IMR-90 (cell line): ENCODE data around the gene ZNF831. TPM values are rescaled to one million over a fixed set of nuclear protein-coding genes. Genes with fewer than 3 reads are reported as not detected.

Experiments used
- ATAC-seq: fragments of 200-7000 bp; cut with Tn5 transposase; 2 replicates; pipeline ENCODE4 v1.9.1; 2020; ENCODE audit warnings: low read depth, mild to moderate bottlenecking, moderate library complexity
- BruUV-seq: library from RNA; stranded (reverse); fragments of 400-500 nt; replicated peaks from 2 replicates; lab custom pipeline; 2021; lab: Mats Ljungman, UMichigan
- CTCF ChIA-PET: fragments of 300-600 bp; formaldehyde crosslinking; extraction: SDS; loops from one replicate; lab custom pipeline; 2021; ENCODE audit warnings: antibody characterized with exemption; lab: Yijun Ruan, JAX
- POLR2A ChIA-PET: fragments of 300-600 bp; sonication (Branson Sonifier 250); formaldehyde crosslinking; loops from one replicate; lab custom pipeline; 2022; ENCODE audit warnings: antibody characterized with exemption; ENCODE audit not compliant: unreplicated experiment; lab: Charles Lee
- DNase-seq: peaks from one replicate; pipeline ENCODE4 v3.0.0; 2013
- H2AFZ ChIP-seq: replicated peaks from 2 replicates; pipeline ENCODE3; 2013; ENCODE audit warnings: low read length, mild to moderate bottlenecking; ENCODE audit not compliant: poor library complexity
- H2AK5ac ChIP-seq: 2 replicates; pipeline ENCODE4 v1.6.1; 2013; ENCODE audit warnings: low read depth, low read length, inconsistent platforms
- H2AK9ac ChIP-seq: replicated peaks from 2 replicates; pipeline ENCODE3; 2013; ENCODE audit warnings: mild to moderate bottlenecking, low read depth, low read length, moderate library complexity; ENCODE audit not compliant: poor library complexity
- H2BK120ac ChIP-seq: 2 replicates; pipeline ENCODE4 v1.6.1; 2013; ENCODE audit warnings: low read depth, low read length, inconsistent platforms
- H2BK15ac ChIP-seq: 3 replicates; pipeline ENCODE4 v1.6.1; 2013; ENCODE audit warnings: low read depth, low read length, inconsistent platforms
- H2BK20ac ChIP-seq: 2 replicates; pipeline ENCODE4 v1.6.1; 2013; ENCODE audit warnings: low read depth, mild to moderate bottlenecking, inconsistent platforms, low read length, moderate library complexity
- H2BK5ac ChIP-seq: 2 replicates; pipeline ENCODE4 v1.6.1; 2013; ENCODE audit warnings: mild to moderate bottlenecking, low read depth, low read length, inconsistent platforms; ENCODE audit not compliant: poor library complexity, severe bottlenecking
- H3K14ac ChIP-seq: replicated peaks from 2 replicates; pipeline ENCODE4 v1.6.1; 2013; ENCODE audit warnings: low read depth, low read length, inconsistent platforms
- H3K18ac ChIP-seq: 2 replicates; pipeline ENCODE4 v1.6.1; 2013; ENCODE audit warnings: low read depth, low read length, control low read depth
- H3K23ac ChIP-seq: 2 replicates; pipeline ENCODE4 v1.6.1; 2013; ENCODE audit warnings: low read depth, low read length, inconsistent platforms
- H3K27ac ChIP-seq: 2 replicates; pipeline ENCODE4 v1.5.1; 2013; ENCODE audit warnings: mild to moderate bottlenecking, control low read depth, low read length; ENCODE audit not compliant: insufficient read depth
- H3K27me3 ChIP-seq: 2 replicates; pipeline ENCODE4 v1.6.1; 2013; ENCODE audit warnings: low read length; ENCODE audit not compliant: control insufficient read depth, insufficient read depth
- H3K36me3 ChIP-seq: 2 replicates; pipeline ENCODE4 v1.6.1; 2013; ENCODE audit warnings: low read length, mixed read lengths; ENCODE audit not compliant: control insufficient read depth, insufficient read depth
- H3K4ac ChIP-seq: 2 replicates; pipeline ENCODE4 v1.6.1; 2013; ENCODE audit warnings: low read depth, low read length, inconsistent platforms
- H3K4me1 ChIP-seq: 2 replicates; pipeline ENCODE4 v1.6.1; 2013; ENCODE audit warnings: low read length, mixed read lengths; ENCODE audit not compliant: control insufficient read depth, insufficient read depth
- H3K4me2 ChIP-seq: 2 replicates; pipeline ENCODE4 v1.6.1; 2013; ENCODE audit warnings: low read depth, mild to moderate bottlenecking, control low read depth, low read length, moderate library complexity
- H3K4me3 ChIP-seq: 2 replicates; pipeline ENCODE4 v1.5.1; 2013; ENCODE audit warnings: low read depth, mild to moderate bottlenecking, control low read depth, low read length, moderate library complexity; ENCODE audit not compliant: insufficient read depth
- H3K56ac ChIP-seq: 2 replicates; pipeline ENCODE4 v1.6.1; 2013; ENCODE audit warnings: low read length, inconsistent platforms; ENCODE audit not compliant: insufficient read depth; ENCODE audit errors: extremely low read depth
- H3K79me1 ChIP-seq, 2 experiments: 2 replicates each; pipeline ENCODE4 v1.6.1; 2013; ENCODE audit warnings: low read length in 2 of 2, inconsistent platforms in 1 of 2, low read depth in 1 of 2
- H3K9ac ChIP-seq: 2 replicates; pipeline ENCODE4 v1.6.1; 2013; ENCODE audit warnings: low read depth, low read length, control low read depth
- H3K9me1 ChIP-seq: 2 replicates; pipeline ENCODE4 v1.6.1; 2013; ENCODE audit warnings: low read length, inconsistent platforms; ENCODE audit not compliant: insufficient read depth
- H3K9me3 ChIP-seq: 2 replicates; pipeline ENCODE4 v1.6.1; 2013; ENCODE audit warnings: low read length; ENCODE audit not compliant: control insufficient read depth, insufficient read depth
- H4K20me1 ChIP-seq: 2 replicates; pipeline ENCODE4 v1.6.1; 2013; ENCODE audit warnings: low read length, inconsistent platforms; ENCODE audit not compliant: insufficient read depth
- H4K5ac ChIP-seq: 2 replicates; pipeline ENCODE4 v1.6.1; 2013; ENCODE audit warnings: mild to moderate bottlenecking, low read depth, low read length, control low read depth
- H4K8ac ChIP-seq, 2 experiments: 2 replicates each; pipeline ENCODE4 v1.6.1; 2013; ENCODE audit warnings: low read depth in 2 of 2, low read length in 2 of 2, control low read depth in 1 of 2, inconsistent platforms in 1 of 2
- H4K91ac ChIP-seq: 2 replicates; pipeline ENCODE4 v1.6.1; 2013; ENCODE audit warnings: low read depth, low read length, inconsistent platforms; ENCODE audit not compliant: insufficient read depth
- BHLHE40 ChIP-seq: fragments of 150-350 bp; IDR thresholded peaks from 2 replicates; pipeline ENCODE4 v1.6.1; 2016; ENCODE audit warnings: mild to moderate bottlenecking, low read depth, low read length
- CEBPB ChIP-seq: IDR thresholded peaks from 2 replicates; pipeline ENCODE4 v1.6.1; 2012; ENCODE audit warnings: low read depth, low read length, improper control_type of control experiment
- CHD1 ChIP-seq: IDR thresholded peaks from 2 replicates; pipeline ENCODE4 v1.6.1; 2012; ENCODE audit warnings: low read depth, low read length, improper control_type of control experiment
- MAZ ChIP-seq: IDR thresholded peaks from 2 replicates; pipeline ENCODE4 v1.6.1; 2012; ENCODE audit warnings: low read depth, mild to moderate bottlenecking, low read length, improper control_type of control experiment, moderate library complexity, borderline replicate concordance
- NFE2L2 ChIP-seq: fragments of 150-350 bp; IDR thresholded peaks from 2 replicates; pipeline ENCODE4 v1.6.1; 2016; ENCODE audit warnings: low read depth, mild to moderate bottlenecking, low read length
- RAD21 ChIP-seq: IDR thresholded peaks from 2 replicates; pipeline ENCODE4 v1.6.1; 2012; ENCODE audit warnings: low read length, improper control_type of control experiment
- WGBS, 2 experiments: methylation state at CpG; one replicate each; pipeline versions ENCODE4 v1.1.5 to v1.1.7; 2013; ENCODE audit warnings: missing lambda C conversion rate in 2 of 2; ENCODE audit not compliant: insufficient read length in 1 of 2; ENCODE audit errors: extremely low coverage in 2 of 2; 5-methylcytosine and 5-hydroxymethylcytosine counted together
- dilution Hi-C: fragments of 300-500 bp; cut with HindIII; formaldehyde crosslinking; loops from one replicate; pipeline ENCODE4 v1.14.3; 2018; ENCODE audit warnings: low sequenced_read_pairs; ENCODE audit not compliant: unreplicated experiment
- in situ Hi-C: fragments of 300-500 bp; cut with MboI; formaldehyde crosslinking; loops from 3 replicates; pipeline ENCODE4 v1.14.3; 2019; ENCODE audit warnings: low sequenced_read_pairs, inconsistent platforms, mixed read lengths
- intact Hi-C: fragments of 100-400 bp; cut with micrococcal nuclease; formaldehyde crosslinking; loops from 2 replicates; pipeline ENCODE4 v1.10.0; 2022
- polyA plus RNA-seq, 3 experiments: library from polyadenylated mRNA; depleted of rRNA; stranded (reverse); fragments of >200 nt; gene quantifications; 2 replicates each; pipeline ENCODE4 v1.2.3, GENCODE V29; 2012; ENCODE audit warnings: low replicate concordance in 1 of 3
- total RNA-seq: library from RNA; depleted of rRNA; stranded (reverse); fragments of >200 nt; gene quantifications from 2 replicates; pipeline ENCODE4 v1.2.3, GENCODE V29; 2012

The ZNF831 gene
- total and polyA plus RNA-seq, 2 of the 4 experiments (the other 2 are of a cell fraction): not detected

DNA sequence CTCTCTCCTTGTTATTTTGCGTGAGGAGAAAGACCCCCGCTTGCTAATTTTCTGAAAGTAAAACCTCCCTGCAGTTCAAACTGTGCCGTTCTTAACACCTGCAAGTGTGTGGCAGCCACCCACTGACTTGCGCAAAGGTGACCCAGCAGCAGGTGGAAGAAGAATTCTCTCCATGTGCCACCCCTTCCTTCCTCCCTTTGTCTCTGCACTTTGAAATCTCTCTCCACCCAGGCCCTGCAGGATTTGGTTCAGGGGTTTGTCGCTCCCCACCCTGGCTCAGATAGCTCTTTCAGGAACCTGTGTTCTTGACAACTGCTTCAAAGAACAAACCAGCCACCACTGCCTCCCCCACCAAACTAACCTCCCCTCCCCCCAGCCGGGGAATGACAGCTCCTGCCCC is 41.4 kb downstream of the ZNF831 start:
- DNase-seq (no peak), ATAC-seq (no peak)
- H2BK15ac ChIP-seq: no peak overlapping the region
- no peak overlapping the region for H3K4ac ChIP-seq
- no TSS peak for BruUV-seq
- peaks cover 5% of the 10 kb centered on the region; the same call in 1 of the 2 replicates for H3K27me3 ChIP-seq
- H3K56ac ChIP-seq: no peak overlapping the region
- H3K14ac ChIP-seq: no peak overlapping the region
- H3K9me3 ChIP-seq: no peaks in the 10 kb centered on the region
- H3K18ac ChIP-seq: no peak overlapping the region
- no peak overlapping the region for H2BK120ac ChIP-seq
- no peak overlapping the region for H2AK9ac ChIP-seq
- no peaks in the 10 kb centered on the region for H3K79me1 ChIP-seq
- WGBS, 2 experiments: 53% methylated on average over 3 of the region's 6 CpGs; no CpG with 5 or more reads in 1 of the 2 experiments
- no peak overlapping the region for H3K27ac ChIP-seq
- H3K36me3 ChIP-seq: no peaks in the 10 kb centered on the region
- ChIA-PET CTCF (no interaction called here), POLR2A (no interaction called here)
- no peak overlapping the region for H3K4me3 ChIP-seq
- dilution Hi-C loops (no loop called here), in situ Hi-C loops (no loop called here), intact Hi-C loops (no loop called here)
- H2BK5ac ChIP-seq: no peak overlapping the region
- H3K9me1 ChIP-seq: no peaks in the 10 kb centered on the region
- TF ChIP-seq BHLHE40 (no peak), CHD1 (no peak), MAZ (no peak), RAD21 (no peak), CEBPB (no peak), NFE2L2 (no peak)
- no peak overlapping the region for H3K23ac ChIP-seq
- no peak overlapping the region for H2BK20ac ChIP-seq
- no peak overlapping the region for H3K9ac ChIP-seq
- H4K5ac ChIP-seq: no peak overlapping the region
- no peak overlapping the region for H4K91ac ChIP-seq
- no peak overlapping the region for H3K4me2 ChIP-seq
- no peaks in the 10 kb centered on the region for H3K4me1 ChIP-seq
- H4K20me1 ChIP-seq: no peaks in the 10 kb centered on the region
- no peak overlapping the region for H4K8ac ChIP-seq
- H2AFZ ChIP-seq: no peak overlapping the region
- H2AK5ac ChIP-seq: no peak overlapping the region
